ENCODE results near the gene FXYD1. TPM values are rescaled to one million over a fixed set of nuclear protein-coding genes. Genes with fewer than 3 reads are reported as not detected.

FXYD1 gene
- total and polyA plus RNA-seq, 2 experiments from 2014 or later = 0.43 to 1.2 TPM

GRCh38 chr19:35179830-35180229 lies 41.2 kb downstream of the FXYD1 start:
- Histone ChIP-seq H3K27me3 (replicated peaks; ENCODE audit: insufficient read depth) (no peaks in the 10 kb centered on the region), H3K27ac (no peak overlapping the region), H3K9me3 (ENCODE audit: low read depth) (no peaks in the 10 kb centered on the region), H3K4me2 (ENCODE audit: unreplicated experiment) (no peak overlapping the region), H3K4me1 (ENCODE audit: insufficient read depth) (peaks cover 7% of the 10 kb centered on the region), H2AFZ (no peak overlapping the region), H4K20me1 (ENCODE audit: insufficient read depth) (no peaks in the 10 kb centered on the region), H3K9me2 (ENCODE audit: insufficient read depth) (no peaks in the 10 kb centered on the region), H3K4me3 (no peak overlapping the region), H3K36me3 (ENCODE audit: low read depth) (no peaks in the 10 kb centered on the region), H3K79me2 (ENCODE audit: insufficient read depth) (no peaks in the 10 kb centered on the region), H3K9ac (no peak overlapping the region), H3F3A (ENCODE audit: insufficient read depth) (peaks cover 10% of the 10 kb centered on the region)
- DNase-seq = no peak
- TF ChIP-seq EZH2phosphoT487 (IDR thresholded peaks at IDR 0.05; ENCODE audit: insufficient read depth, low read depth) (no peak), EZH2 (IDR thresholded peaks at IDR 0.05; ENCODE audit: insufficient read depth, poor library complexity, severe bottlenecking) (no peak)
- in situ Hi-C loops (cut with MboI) = no loop called here
- 73 to 81% methylated on average over 3 of the region's 3 CpGs for WGBS, 2 experiments (ENCODE audit: low coverage in 1 of 2, low lambda C conversion rate in 2 of 2, missing lambda C conversion rate in 2 of 2)

- WGBS, 2 experiments (ENCODE audit: low coverage in 1 of 2, low lambda C conversion rate in 2 of 2, missing lambda C conversion rate in 2 of 2) = 21% methylated on average over 1 of the region's 1 CpG
- TF ChIP-seq EZH2 (IDR thresholded peaks at IDR 0.05; ENCODE audit: insufficient read depth, poor library complexity, severe bottlenecking) = no peak
- no peak for TF ChIP-seq EZH2phosphoT487 (IDR thresholded peaks at IDR 0.05; ENCODE audit: insufficient read depth, low read depth)
These were observed 42.8 kb downstream of the FXYD1 start for GRCh38 chr19:35181387-35181786.

GRCh38 chr19:35184267-35184666 lies 45.6 kb downstream of the FXYD1 start:
- Histone ChIP-seq H3K9me2 (ENCODE audit: insufficient read depth) (no peaks in the 10 kb centered on the region), H3K4me2 (ENCODE audit: unreplicated experiment) (no peak overlapping the region), H3K9ac (no peak overlapping the region), H3K4me1 (ENCODE audit: insufficient read depth) (no peaks in the 10 kb centered on the region), H2AFZ (no peak overlapping the region), H3K27me3 (replicated peaks; ENCODE audit: insufficient read depth) (peaks cover 3% of the 10 kb centered on the region; the same call in 1 of the 2 replicates), H3K79me2 (ENCODE audit: insufficient read depth) (no peaks in the 10 kb centered on the region), H3K9me3 (ENCODE audit: low read depth) (no peaks in the 10 kb centered on the region), H3F3A (ENCODE audit: insufficient read depth) (no peaks in the 10 kb centered on the region), H3K27ac (no peak overlapping the region), H4K20me1 (ENCODE audit: insufficient read depth) (no peaks in the 10 kb centered on the region), H3K4me3 (no peak overlapping the region), H3K36me3 (ENCODE audit: low read depth) (no peaks in the 10 kb centered on the region)
- in situ Hi-C loops (cut with MboI) = no loop called here
- WGBS, 2 experiments (ENCODE audit: low coverage in 1 of 2, low lambda C conversion rate in 2 of 2, missing lambda C conversion rate in 2 of 2) = 47 to 64% methylated on average over 1 of the region's 1 CpG
- no peak for DNase-seq
- TF ChIP-seq EZH2 (IDR thresholded peaks at IDR 0.05; ENCODE audit: insufficient read depth, poor library complexity, severe bottlenecking) (no peak), EZH2phosphoT487 (IDR thresholded peaks at IDR 0.05; ENCODE audit: insufficient read depth, low read depth) (no peak)

More at GRCh38 chr19:35181387-35181786, 42.8 kb downstream of the FXYD1 start:
- in situ Hi-C loops (cut with MboI) = no loop called here
- H3K79me2 ChIP-seq (ENCODE audit: insufficient read depth) = no peaks in the 10 kb centered on the region
- no peak overlapping the region for H2AFZ ChIP-seq
- H3K27ac ChIP-seq = no peak overlapping the region
- no peak for DNase-seq
- H3K9me3 ChIP-seq (ENCODE audit: low read depth) = no peaks in the 10 kb centered on the region
- H3K4me2 ChIP-seq (ENCODE audit: unreplicated experiment) = no peak overlapping the region
- no peak overlapping the region for H3K4me3 ChIP-seq
- H3K9ac ChIP-seq = no peak overlapping the region
- H4K20me1 ChIP-seq (ENCODE audit: insufficient read depth) = no peaks in the 10 kb centered on the region
- H3K36me3 ChIP-seq (ENCODE audit: low read depth) = no peaks in the 10 kb centered on the region
- no peaks in the 10 kb centered on the region for H3F3A ChIP-seq (ENCODE audit: insufficient read depth)
- H3K9me2 ChIP-seq (ENCODE audit: insufficient read depth) = no peaks in the 10 kb centered on the region
- peaks cover 2% of the 10 kb centered on the region for H3K4me1 ChIP-seq (ENCODE audit: insufficient read depth)
- no peaks in the 10 kb centered on the region for H3K27me3 ChIP-seq (replicated peaks; ENCODE audit: insufficient read depth)

GRCh38 chr19:35184884-35185283 lies 46.3 kb downstream of the FXYD1 start:
- Histone ChIP-seq H3K9ac (no peak overlapping the region), H3K4me2 (ENCODE audit: unreplicated experiment) (no peak overlapping the region), H4K20me1 (ENCODE audit: insufficient read depth) (no peaks in the 10 kb centered on the region), H3F3A (ENCODE audit: insufficient read depth) (no peaks in the 10 kb centered on the region), H3K9me2 (ENCODE audit: insufficient read depth) (no peaks in the 10 kb centered on the region), H2AFZ (no peak overlapping the region), H3K36me3 (ENCODE audit: low read depth) (no peaks in the 10 kb centered on the region), H3K27me3 (replicated peaks; ENCODE audit: insufficient read depth) (peaks cover 8% of the 10 kb centered on the region; the same call in 1 of the 2 replicates), H3K9me3 (ENCODE audit: low read depth) (no peaks in the 10 kb centered on the region), H3K27ac (no peak overlapping the region), H3K4me1 (ENCODE audit: insufficient read depth) (no peaks in the 10 kb centered on the region), H3K4me3 (no peak overlapping the region), H3K79me2 (ENCODE audit: insufficient read depth) (no peaks in the 10 kb centered on the region)
- WGBS, 2 experiments (ENCODE audit: low coverage in 1 of 2, low lambda C conversion rate in 2 of 2, missing lambda C conversion rate in 2 of 2) = 50 to 64% methylated on average over 2 of the region's 2 CpGs
- no peak for DNase-seq
- in situ Hi-C loops (cut with MboI) = no loop called here
- TF ChIP-seq EZH2phosphoT487 (IDR thresholded peaks at IDR 0.05; ENCODE audit: insufficient read depth, low read depth) = no peak
- no peak for TF ChIP-seq EZH2 (IDR thresholded peaks at IDR 0.05; ENCODE audit: insufficient read depth, poor library complexity, severe bottlenecking)

Small RNA genes lying within 50 kb of the gene (small RNA-seq; reads per million reads assigned to genes)
- gene AC020907.2 (ENCODE audit: low read depth, low replicate concordance) = not detected

Other genes starting within 250 kb of the FXYD1 start
- gene ZNF30, start 211.9 kb upstream of the FXYD1 start, total RNA-seq (2014; rRNA removed; shearing (Covaris generic)) = 1.5 and 2.2 TPM in 2 replicates
- 1.7 and 2.2 TPM in 2 replicates for gene ZNF30, start 211.9 kb upstream of the FXYD1 start, polyA plus RNA-seq (2016; fragmentation: Nextera tagmentation; extraction: Ambion mirVana)
- gene ZNF792, start 174.6 kb upstream of the FXYD1 start, total RNA-seq (2014; rRNA removed; shearing (Covaris generic)) = 1.8 and 3.8 TPM in 2 replicates
- 0.63 and 1.0 TPM in 2 replicates for gene ZNF792, start 174.6 kb upstream of the FXYD1 start, polyA plus RNA-seq (2016; fragmentation: Nextera tagmentation; extraction: Ambion mirVana)
- gene GRAMD1A, start 138.5 kb upstream of the FXYD1 start, total RNA-seq (2014; rRNA removed; shearing (Covaris generic)) = 17.3 and 20.5 TPM in 2 replicates
- gene GRAMD1A, start 138.5 kb upstream of the FXYD1 start, polyA plus RNA-seq (2016; fragmentation: Nextera tagmentation; extraction: Ambion mirVana) = 31.7 and 33.8 TPM in 2 replicates
- 1.7 and 2.0 TPM in 2 replicates for gene SCN1B, start 108.4 kb upstream of the FXYD1 start, total RNA-seq (2014; rRNA removed; shearing (Covaris generic))
- 1.5 and 1.8 TPM in 2 replicates for gene SCN1B, start 108.4 kb upstream of the FXYD1 start, polyA plus RNA-seq (2016; fragmentation: Nextera tagmentation; extraction: Ambion mirVana)
- gene HPN, start 97.1 kb upstream of the FXYD1 start, total RNA-seq (2014; rRNA removed; shearing (Covaris generic)) = not detected in 2 replicates
- not detected in 2 replicates for gene HPN, start 97.1 kb upstream of the FXYD1 start, polyA plus RNA-seq (2016; fragmentation: Nextera tagmentation; extraction: Ambion mirVana)
- not detected in 2 replicates for gene FXYD3, start 23.0 kb upstream of the FXYD1 start, total RNA-seq (2014; rRNA removed; shearing (Covaris generic))
- gene FXYD3, start 23.0 kb upstream of the FXYD1 start, polyA plus RNA-seq (2016; fragmentation: Nextera tagmentation; extraction: Ambion mirVana) = not detected in 2 replicates
- 0.86 TPM in 1 of 2 replicates, not detected in the other for gene LGI4, start 3.8 kb upstream of the FXYD1 start, total RNA-seq (2014; rRNA removed; shearing (Covaris generic))
- gene LGI4, start 3.8 kb upstream of the FXYD1 start, polyA plus RNA-seq (2016; fragmentation: Nextera tagmentation; extraction: Ambion mirVana) = 0.06 and 0.49 TPM in 2 replicates
- not detected in 2 replicates for gene FXYD7, start 4.4 kb downstream of the FXYD1 start, total RNA-seq (2014; rRNA removed; shearing (Covaris generic))
- gene FXYD7, start 4.4 kb downstream of the FXYD1 start, polyA plus RNA-seq (2016; fragmentation: Nextera tagmentation; extraction: Ambion mirVana) = not detected in 2 replicates
- 209 and 233 TPM in 2 replicates for gene FXYD5, start 15.9 kb downstream of the FXYD1 start, total RNA-seq (2014; rRNA removed; shearing (Covaris generic))
- 496 and 515 TPM in 2 replicates for gene FXYD5, start 15.9 kb downstream of the FXYD1 start, polyA plus RNA-seq (2016; fragmentation: Nextera tagmentation; extraction: Ambion mirVana)
- not detected in 2 replicates for gene FAM187B, start 89.9 kb downstream of the FXYD1 start, total RNA-seq (2014; rRNA removed; shearing (Covaris generic))
- not detected in 2 replicates for gene FAM187B, start 89.9 kb downstream of the FXYD1 start, polyA plus RNA-seq (2016; fragmentation: Nextera tagmentation; extraction: Ambion mirVana)
- not detected in 2 replicates for gene LSR, start 110.2 kb downstream of the FXYD1 start, total RNA-seq (2014; rRNA removed; shearing (Covaris generic))
- 2.7 and 3.1 TPM in 2 replicates for gene LSR, start 110.2 kb downstream of the FXYD1 start, polyA plus RNA-seq (2016; fragmentation: Nextera tagmentation; extraction: Ambion mirVana)
- gene USF2, start 130.1 kb downstream of the FXYD1 start, total RNA-seq (2014; rRNA removed; shearing (Covaris generic)) = 55.8 and 64.6 TPM in 2 replicates
- gene USF2, start 130.1 kb downstream of the FXYD1 start, polyA plus RNA-seq (2016; fragmentation: Nextera tagmentation; extraction: Ambion mirVana) = 10.4 and 10.9 TPM in 2 replicates
- not detected in 2 replicates for gene HAMP, start 143.7 kb downstream of the FXYD1 start, total RNA-seq (2014; rRNA removed; shearing (Covaris generic))
- not detected in 2 replicates for gene HAMP, start 143.7 kb downstream of the FXYD1 start, polyA plus RNA-seq (2016; fragmentation: Nextera tagmentation; extraction: Ambion mirVana)
- gene MAG, start 153.3 kb downstream of the FXYD1 start, total RNA-seq (2014; rRNA removed; shearing (Covaris generic)) = not detected in 2 replicates
- gene MAG, start 153.3 kb downstream of the FXYD1 start, polyA plus RNA-seq (2016; fragmentation: Nextera tagmentation; extraction: Ambion mirVana) = not detected in 2 replicates
- gene CD22, start 190.4 kb downstream of the FXYD1 start, total RNA-seq (2014; rRNA removed; shearing (Covaris generic)) = not detected in 2 replicates
- gene CD22, start 190.4 kb downstream of the FXYD1 start, polyA plus RNA-seq (2016; fragmentation: Nextera tagmentation; extraction: Ambion mirVana) = 0.16 and 0.28 TPM in 2 replicates
- gene FFAR1, start 209.1 kb downstream of the FXYD1 start, total RNA-seq (2014; rRNA removed; shearing (Covaris generic)) = not detected in 2 replicates
- gene FFAR1, start 209.1 kb downstream of the FXYD1 start, polyA plus RNA-seq (2016; fragmentation: Nextera tagmentation; extraction: Ambion mirVana) = not detected in 2 replicates
- not detected in 2 replicates for gene FFAR3, start 219.6 kb downstream of the FXYD1 start, total RNA-seq (2014; rRNA removed; shearing (Covaris generic))
- not detected in 2 replicates for gene FFAR3, start 219.6 kb downstream of the FXYD1 start, polyA plus RNA-seq (2016; fragmentation: Nextera tagmentation; extraction: Ambion mirVana)
- gene GPR42, start 232.2 kb downstream of the FXYD1 start, total RNA-seq (2014; rRNA removed; shearing (Covaris generic)) = not detected in 2 replicates
- gene GPR42, start 232.2 kb downstream of the FXYD1 start, polyA plus RNA-seq (2016; fragmentation: Nextera tagmentation; extraction: Ambion mirVana) = not detected in 2 replicates

Measured in GM23248 (cell line).